ENCODE measurements around the gene YY1.
"Not testable (repeated sequence)": the region's sequence is repeated elsewhere in the genome, so short reads cannot be mapped to it uniquely, and the experiment has no call there.

The YY1 gene

GRCh38 chr14:100238419-100239210 lies at the start of gene YY1:
TSS of gene YY1 (plus strand) at chr14:100239144. CDS start at chr14:100239245, 101 bp downstream.
- peak; percentile 99 for DNase-seq

GRCh38 chr14:100190126-100190525 lies 48.8 kb upstream of the YY1 start:
- no peak for DNase-seq

GRCh38 chr14:100191584-100192249 lies 47.2 kb upstream of the YY1 start:
- no peak for DNase-seq

- DNase-seq, result no peak
Observed at GRCh38 chr14:100192250-100192671, 46.7 kb upstream of the YY1 start.

GRCh38 chr14:100192672-100193416 lies 46.1 kb upstream of the YY1 start:
- DNase-seq, result peak; percentile 99

- peak; percentile 39 for DNase-seq
Observed at GRCh38 chr14:100193417-100194357, 45.3 kb upstream of the YY1 start.

GRCh38 chr14:100199240-100199860 lies 39.6 kb upstream of the YY1 start:
- no peak for DNase-seq

GRCh38 chr14:100200311-100200710 lies 38.6 kb upstream of the YY1 start:
- DNase-seq, result no peak

GRCh38 chr14:100201701-100202100 lies 37.2 kb upstream of the YY1 start:
- DNase-seq, result peak; percentile 38

GRCh38 chr14:100202712-100203111 lies 36.2 kb upstream of the YY1 start:
- DNase-seq, result no peak

GRCh38 chr14:100203146-100203545 lies 35.8 kb upstream of the YY1 start:
- DNase-seq, result no peak

- no peak for DNase-seq
Observed at GRCh38 chr14:100203962-100204834, 34.7 kb upstream of the YY1 start.

- not testable (repeated sequence) for DNase-seq
Observed at GRCh38 chr14:100204835-100205167, 34.1 kb upstream of the YY1 start.

GRCh38 chr14:100207588-100207987 lies 31.4 kb upstream of the YY1 start:
- DNase-seq, result not testable (repeated sequence)

GRCh38 chr14:100208136-100208535 lies 30.8 kb upstream of the YY1 start:
- not testable (repeated sequence) for DNase-seq

- DNase-seq, result no peak
Observed at GRCh38 chr14:100211366-100211765, 27.6 kb upstream of the YY1 start.

- DNase-seq, result no peak
Observed at GRCh38 chr14:100211893-100212292, 27.1 kb upstream of the YY1 start.

- DNase-seq, result no peak
Observed at GRCh38 chr14:100212476-100213333, 26.2 kb upstream of the YY1 start.

GRCh38 chr14:100213587-100213955 lies 25.4 kb upstream of the YY1 start:
- no peak for DNase-seq

Data from NCI-H345 (cell line).